ENCODE results near the gene CADM2. TPM values are rescaled to one million over a fixed set of nuclear protein-coding genes. Genes with fewer than 3 reads are reported as not detected.
"Not testable (repeated sequence)": the region's sequence is repeated elsewhere in the genome, so short reads cannot be mapped to it uniquely, and the experiment has no call there.

The CADM2 gene
- total RNA-seq, 1 donor from 2014 or later, result 4.4 TPM

- H3K4me3 Mint-ChIP-seq (ENCODE audit: low read depth), result no peak overlapping the region
- no peak for DNase-seq (ENCODE audit: low spot score, unreplicated experiment)
- no peaks in the 10 kb centered on the region for H3K9me3 Mint-ChIP-seq (ENCODE audit: low read depth)
- no peaks in the 10 kb centered on the region for H3K36me3 Mint-ChIP-seq (ENCODE audit: insufficient read depth)
- H3K27ac Mint-ChIP-seq, result no peak overlapping the region
- TF ChIP-seq CTCF (IDR thresholded peaks at IDR 0.05; ENCODE audit: unreplicated experiment), result no peak
- H3K4me1 Mint-ChIP-seq (ENCODE audit: low read depth), result no peaks in the 10 kb centered on the region
- no peaks in the 10 kb centered on the region for H3K27me3 Mint-ChIP-seq
Observed at GRCh38 chr3:85487375-85487774, 528.6 kb downstream of the CADM2 start.

GRCh38 chr3:85495602-85496001 lies 536.8 kb downstream of the CADM2 start:
- no peaks in the 10 kb centered on the region for H3K36me3 Mint-ChIP-seq (ENCODE audit: insufficient read depth)
- TF ChIP-seq CTCF (IDR thresholded peaks at IDR 0.05; ENCODE audit: unreplicated experiment), result no peak
- no peak overlapping the region for H3K27ac Mint-ChIP-seq
- no peaks in the 10 kb centered on the region for H3K4me1 Mint-ChIP-seq (ENCODE audit: low read depth)
- H3K4me3 Mint-ChIP-seq (ENCODE audit: low read depth), result no peak overlapping the region
- H3K27me3 Mint-ChIP-seq, result no peaks in the 10 kb centered on the region
- no peak for DNase-seq (ENCODE audit: low spot score, unreplicated experiment)
- no peaks in the 10 kb centered on the region for H3K9me3 Mint-ChIP-seq (ENCODE audit: low read depth)

GRCh38 chr3:85498177-85498576 lies 539.4 kb downstream of the CADM2 start:
- Mint-ChIP-seq H3K27me3 (no peaks in the 10 kb centered on the region), H3K4me1 (ENCODE audit: low read depth) (no peaks in the 10 kb centered on the region), H3K9me3 (ENCODE audit: low read depth) (no peaks in the 10 kb centered on the region), H3K4me3 (ENCODE audit: low read depth) (no peak overlapping the region), H3K36me3 (ENCODE audit: insufficient read depth) (no peaks in the 10 kb centered on the region), H3K27ac (no peak overlapping the region)
- TF ChIP-seq CTCF (IDR thresholded peaks at IDR 0.05; ENCODE audit: unreplicated experiment), result no peak
- DNase-seq (ENCODE audit: low spot score, unreplicated experiment), result no peak

GRCh38 chr3:85502148-85502875 lies 543.5 kb downstream of the CADM2 start:
- peaks cover 3% of the 10 kb centered on the region for H3K9me3 Mint-ChIP-seq (ENCODE audit: low read depth)
- no peak for DNase-seq (ENCODE audit: low spot score, unreplicated experiment)
- no peak overlapping the region for H3K4me3 Mint-ChIP-seq (ENCODE audit: low read depth)
- no peak for TF ChIP-seq CTCF (IDR thresholded peaks at IDR 0.05; ENCODE audit: unreplicated experiment)
- H3K4me1 Mint-ChIP-seq (ENCODE audit: low read depth), result peaks cover 2% of the 10 kb centered on the region
- no peaks in the 10 kb centered on the region for H3K36me3 Mint-ChIP-seq (ENCODE audit: insufficient read depth)
- H3K27me3 Mint-ChIP-seq, result no peaks in the 10 kb centered on the region
- H3K27ac Mint-ChIP-seq, result no peak overlapping the region

GRCh38 chr3:85504129-85504784 lies 545.5 kb downstream of the CADM2 start:
- not testable (repeated sequence) for H3K4me1 Mint-ChIP-seq (ENCODE audit: low read depth)
- H3K27ac Mint-ChIP-seq, result peak overlapping the region; percentile 87

GRCh38 chr3:85504785-85505511 lies 546.2 kb downstream of the CADM2 start:
- H3K27ac Mint-ChIP-seq, result peak overlapping the region; percentile 87
- H3K9me3 Mint-ChIP-seq (ENCODE audit: low read depth); H3K4me1 Mint-ChIP-seq (ENCODE audit: low read depth); H3K27me3 Mint-ChIP-seq; H3K36me3 Mint-ChIP-seq (ENCODE audit: insufficient read depth): not testable (repeated sequence)
- H3K4me3 Mint-ChIP-seq (ENCODE audit: low read depth), result peak overlapping the region; percentile 72
- peak; percentile 10 for DNase-seq (ENCODE audit: low spot score, unreplicated experiment)

More at GRCh38 chr3:85504129-85504784, 545.5 kb downstream of the CADM2 start:
- not testable (repeated sequence) for H3K27me3 Mint-ChIP-seq; H3K36me3 Mint-ChIP-seq (ENCODE audit: insufficient read depth); H3K9me3 Mint-ChIP-seq (ENCODE audit: low read depth)
- DNase-seq (ENCODE audit: low spot score, unreplicated experiment), result peak; percentile 35
- H3K4me3 Mint-ChIP-seq (ENCODE audit: low read depth), result peak overlapping the region; percentile 71
- peak; percentile 38 for TF ChIP-seq CTCF (IDR thresholded peaks at IDR 0.05; ENCODE audit: unreplicated experiment)

- H3K9me3 Mint-ChIP-seq (ENCODE audit: low read depth); DNase-seq (ENCODE audit: low spot score, unreplicated experiment); H3K27me3 Mint-ChIP-seq; H3K4me1 Mint-ChIP-seq (ENCODE audit: low read depth); H3K36me3 Mint-ChIP-seq (ENCODE audit: insufficient read depth); H3K4me3 Mint-ChIP-seq (ENCODE audit: low read depth): not testable (repeated sequence)
- H3K27ac Mint-ChIP-seq, result peak overlapping the region; percentile 33
Observed at GRCh38 chr3:85507052-85507451, 548.3 kb downstream of the CADM2 start.
